Activated naive CD8-positive, alpha-beta T cell treated with anti-CD3 and anti-CD28 coated beads, Interleukin-2, amount 50 U/mL, for 16 hours (primary cell): ENCODE measurements around the gene HAPLN1.

Experiments used
- DNase-seq: peaks from one replicate; pipeline ENCODE4 v3.0.0-alpha.2; 2020; ENCODE audit warnings: low read depth, low spot score

The HAPLN1 gene

DNA sequence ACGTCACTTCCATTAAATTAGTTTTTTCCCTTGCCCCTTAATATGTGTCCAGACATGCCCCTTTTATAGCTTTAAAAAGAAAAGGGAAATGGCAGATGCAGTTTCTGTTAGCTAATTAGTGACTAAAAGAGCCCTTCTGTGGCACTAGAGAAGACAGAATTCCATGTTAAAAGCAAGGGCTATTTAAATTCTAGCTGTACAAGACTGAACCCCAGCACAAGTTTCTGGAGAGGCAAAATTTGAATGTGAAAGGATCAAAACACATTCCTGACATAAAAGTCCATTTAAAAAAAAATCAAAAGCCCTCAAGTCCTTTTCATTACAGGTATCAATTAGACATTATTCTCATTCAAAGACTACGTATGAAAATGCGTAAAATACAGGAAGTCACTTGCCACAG is 78.7 kb downstream of the HAPLN1 start:
- DNase-seq: no peak

DNA sequence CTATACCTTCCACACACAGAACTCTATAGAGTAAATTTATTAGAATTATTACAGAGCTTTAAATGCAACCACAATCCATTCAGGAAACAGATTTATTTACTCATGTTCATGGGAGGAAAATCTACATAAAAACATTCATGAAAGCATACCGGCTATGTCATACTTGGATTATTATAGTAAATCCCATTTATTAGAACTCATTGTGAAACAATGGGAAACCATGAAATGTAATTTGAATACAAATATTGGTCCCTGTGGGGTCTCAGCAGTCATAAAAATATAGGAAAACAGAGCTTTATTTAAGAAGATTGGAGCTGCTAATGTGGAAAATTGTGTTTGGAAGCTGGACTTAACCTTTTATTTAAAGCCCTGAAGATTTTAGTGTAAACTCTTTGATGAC is 80.7 kb downstream of the HAPLN1 start:
- no peak for DNase-seq

- DNase-seq: no peak
Measured at GRCh38 chr5:83636156-83636555, 84.5 kb downstream of the HAPLN1 start.

- no peak for DNase-seq
Measured at GRCh38 chr5:83633285-83633684, 87.4 kb downstream of the HAPLN1 start.

GRCh38 chr5:83632874-83633273 is 87.8 kb downstream of the HAPLN1 start:
- DNase-seq: no peak

DNA sequence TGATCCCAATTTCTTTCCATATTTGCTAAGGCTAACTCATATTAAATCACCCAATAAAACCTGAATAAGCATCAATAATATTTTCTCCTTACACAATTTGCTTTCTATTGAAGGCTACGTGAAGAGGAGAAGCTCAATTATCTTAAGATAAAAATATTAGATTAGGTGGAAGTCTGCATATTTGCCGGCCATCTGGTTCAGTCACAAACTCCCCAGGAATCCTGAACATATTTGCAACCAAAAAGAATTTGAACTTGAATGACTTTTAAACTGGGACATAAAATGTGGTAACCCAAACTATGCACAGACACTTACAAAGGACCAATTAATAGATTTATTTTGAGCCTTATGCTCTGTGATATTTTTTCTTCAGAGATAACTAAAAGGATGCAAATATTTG is 92.3 kb downstream of the HAPLN1 start:
- DNase-seq: no peak

- no peak for DNase-seq
Measured at GRCh38 chr5:83614841-83615240, 105.8 kb downstream of the HAPLN1 start.

GRCh38 chr5:83608122-83608521 is 112.5 kb downstream of the HAPLN1 start:
- DNase-seq: no peak

GRCh38 chr5:83595217-83595616 is 125.4 kb downstream of the HAPLN1 start:
- no peak for DNase-seq

DNA sequence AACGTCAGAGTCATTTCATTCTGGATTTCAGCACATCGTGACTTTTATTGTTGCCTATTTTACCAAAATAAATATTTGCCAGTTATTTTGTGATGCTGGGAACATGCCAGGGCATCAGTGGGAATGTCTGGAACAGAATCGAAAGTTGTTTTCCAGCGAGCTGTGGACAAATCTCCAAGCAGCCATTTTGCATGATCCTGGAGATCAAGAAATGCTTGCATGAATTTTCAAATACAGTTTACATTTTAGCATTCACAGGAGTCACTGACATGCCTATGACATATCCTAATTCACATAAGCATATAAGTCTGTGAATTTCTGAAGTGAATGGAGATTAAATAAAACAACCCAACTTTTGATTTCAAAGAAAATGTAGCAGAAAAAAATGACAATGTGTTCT is 129.7 kb downstream of the HAPLN1 start:
- no peak for DNase-seq

- no peak for DNase-seq
Measured at GRCh38 chr5:83589786-83590185, 130.9 kb downstream of the HAPLN1 start.
